8988T (cell line): ENCODE results near the gene ZFR2.

Experiments used
- DNase-seq: peaks from one replicate; pipeline ENCODE4 v3.0.0; 2011

Gene ZFR2

DNA sequence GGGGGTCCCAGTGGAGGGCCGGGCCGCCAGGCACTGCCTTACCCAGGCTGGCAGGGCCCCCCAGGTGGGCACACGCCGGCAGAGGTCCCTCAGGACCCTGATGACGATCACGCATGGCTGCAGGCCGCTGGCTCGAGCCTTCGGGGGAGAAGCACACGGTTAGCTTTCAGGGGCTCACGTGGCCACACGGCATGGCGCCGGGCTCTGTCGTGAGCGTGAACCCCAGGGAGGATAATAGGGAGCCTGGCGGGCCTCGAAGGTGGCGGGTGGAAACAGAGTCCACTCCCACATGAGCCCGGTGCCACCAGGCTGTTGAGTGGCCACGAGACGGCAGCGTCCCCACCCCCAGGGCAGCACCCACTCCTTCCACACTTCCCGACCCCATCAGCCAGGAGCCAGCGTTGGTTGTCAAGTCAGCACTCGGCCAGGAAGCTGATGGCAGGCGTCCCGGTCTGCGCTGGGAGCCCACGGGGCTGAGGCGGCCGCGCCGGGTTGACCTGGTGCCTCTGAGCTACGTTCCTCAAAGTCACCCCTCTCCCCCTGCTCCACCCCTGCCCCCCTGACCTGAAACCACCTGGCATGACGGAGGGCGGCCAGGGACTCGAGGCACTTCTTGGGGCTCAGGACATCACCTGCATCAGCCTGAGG is 58.0 kb downstream of the ZFR2 start:
- DNase-seq: no peak

DNA sequence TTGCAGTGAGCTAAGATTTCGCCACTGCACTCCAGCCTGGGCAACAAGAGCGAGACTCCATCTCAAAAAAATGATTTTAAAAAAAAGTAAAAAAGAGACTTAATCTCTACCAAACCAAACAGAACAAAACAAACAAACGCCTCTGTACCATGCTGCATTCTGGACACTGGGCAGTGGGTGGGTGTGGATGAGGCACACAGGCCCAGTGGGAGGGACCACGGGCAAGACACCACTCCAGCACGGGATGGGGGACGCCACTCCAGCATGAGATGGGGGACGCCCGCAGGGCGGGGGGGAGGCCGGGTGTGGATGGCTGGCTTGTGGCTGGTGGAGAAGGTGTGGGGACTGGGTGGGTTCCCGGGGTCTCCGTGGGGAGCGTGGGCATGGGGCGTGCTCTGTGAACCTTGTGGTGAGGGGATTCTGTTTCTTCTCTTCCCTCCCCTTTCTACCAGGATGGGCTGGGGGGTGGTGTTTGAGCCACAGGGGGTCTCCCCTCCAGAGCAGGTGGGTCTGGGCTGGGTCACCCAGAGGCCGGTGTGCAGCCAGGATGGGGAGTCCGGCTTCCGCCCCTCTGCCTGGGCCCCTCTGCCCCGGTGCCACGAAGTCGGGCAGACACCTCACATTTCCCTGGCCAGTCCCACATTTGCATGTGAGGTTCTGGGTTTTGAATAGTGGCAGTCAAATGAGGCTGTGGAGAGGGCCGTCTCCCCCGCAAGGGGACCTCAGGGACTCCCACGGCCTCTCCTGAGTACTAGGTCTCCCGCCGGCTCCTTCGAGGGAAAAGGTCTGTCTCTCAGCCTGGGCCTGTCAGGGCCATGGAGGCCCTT is 58.7 kb downstream of the ZFR2 start:
- no peak for DNase-seq

DNA sequence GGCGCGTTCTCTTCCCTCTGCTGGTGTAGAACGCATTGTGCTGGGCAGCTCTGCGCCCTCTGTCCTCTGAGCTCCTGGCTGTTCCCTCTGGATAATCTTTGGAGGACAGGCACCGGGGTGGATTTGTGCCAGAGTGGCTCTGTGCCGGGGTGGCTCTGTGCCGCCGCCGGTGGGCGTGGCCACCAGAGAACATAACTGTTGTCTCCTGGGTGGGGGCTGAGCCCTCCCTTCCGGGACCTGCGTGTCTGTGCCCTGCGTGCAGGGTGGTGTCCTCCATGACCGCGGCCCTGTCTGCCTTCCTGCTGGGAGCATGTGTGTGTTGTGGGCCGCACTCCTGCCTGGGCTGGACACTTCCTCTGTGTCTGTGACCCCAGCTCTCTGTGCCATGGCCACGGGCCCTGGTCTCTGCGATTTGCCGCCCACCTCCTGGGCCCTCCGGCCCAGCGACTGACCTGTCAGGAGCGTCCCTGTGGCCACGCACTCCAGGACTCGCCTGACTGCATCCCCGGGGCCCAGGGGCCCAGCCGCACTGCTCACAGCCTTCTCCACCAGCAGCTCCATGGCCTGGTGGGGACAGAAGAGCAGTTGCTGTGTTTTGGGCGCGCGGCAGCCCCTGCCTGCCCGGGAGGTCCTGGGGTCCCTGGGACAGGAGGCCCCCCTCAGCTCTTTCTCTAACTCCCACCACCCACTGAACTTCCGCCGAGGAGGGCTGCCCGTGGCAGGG is 60.3 kb downstream of the ZFR2 start:
- no peak for DNase-seq

DNA sequence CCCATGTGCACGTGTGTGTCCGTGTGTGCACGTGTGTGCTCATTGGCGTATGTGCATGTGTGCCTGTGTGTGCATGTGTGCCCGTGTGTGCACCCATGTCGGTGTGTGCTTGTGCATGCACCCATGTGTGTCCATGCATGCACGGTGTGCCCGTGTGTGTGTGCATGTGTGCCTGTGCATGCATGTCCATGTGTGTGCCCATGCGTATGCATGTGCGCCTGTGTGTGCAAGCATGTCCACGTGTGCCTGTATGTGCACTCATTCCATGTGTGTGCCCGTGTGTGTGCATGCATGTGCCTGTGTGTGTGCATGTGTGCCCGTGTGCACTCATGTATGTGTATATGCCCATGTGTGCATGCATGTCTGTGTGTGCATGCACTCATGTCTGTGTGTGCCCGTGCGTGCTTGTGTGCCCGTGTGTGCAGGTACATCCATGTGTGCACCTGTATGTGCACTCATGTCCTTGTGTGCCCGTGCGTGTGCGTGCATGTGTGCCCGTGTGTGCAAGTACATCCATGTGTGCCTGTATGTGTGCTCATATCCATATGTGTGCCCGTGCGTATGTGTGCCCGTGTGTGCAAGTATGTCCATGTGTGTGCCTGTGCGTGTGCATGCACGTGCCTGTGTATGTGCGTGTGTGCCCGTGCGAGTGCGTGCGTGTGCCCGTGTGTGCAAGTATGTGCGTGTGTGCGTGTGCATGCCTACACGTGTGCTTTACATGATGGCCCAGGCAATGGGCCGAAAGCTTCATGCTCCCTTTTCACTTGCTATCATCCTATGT is 61.1 kb downstream of the ZFR2 start:
- no peak for DNase-seq

DNA sequence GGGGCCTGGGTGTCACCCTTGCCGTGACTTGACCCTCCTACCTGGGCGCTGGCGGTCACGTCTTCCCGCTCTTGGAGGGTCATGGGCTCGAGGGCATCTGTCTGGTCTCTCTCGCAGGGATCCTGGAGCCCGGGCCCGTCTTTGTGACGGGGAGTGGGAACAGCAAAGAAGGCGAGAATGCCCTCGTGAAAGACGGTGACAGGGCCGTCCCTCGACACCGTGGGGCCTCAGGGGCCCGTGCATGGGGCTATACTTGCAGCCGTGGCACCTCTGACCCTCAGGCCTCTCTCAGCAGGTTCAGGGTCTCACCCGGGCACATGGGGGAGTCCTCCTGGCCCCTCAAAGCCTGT is 61.7 kb downstream of the ZFR2 start:
- DNase-seq: no peak

DNA sequence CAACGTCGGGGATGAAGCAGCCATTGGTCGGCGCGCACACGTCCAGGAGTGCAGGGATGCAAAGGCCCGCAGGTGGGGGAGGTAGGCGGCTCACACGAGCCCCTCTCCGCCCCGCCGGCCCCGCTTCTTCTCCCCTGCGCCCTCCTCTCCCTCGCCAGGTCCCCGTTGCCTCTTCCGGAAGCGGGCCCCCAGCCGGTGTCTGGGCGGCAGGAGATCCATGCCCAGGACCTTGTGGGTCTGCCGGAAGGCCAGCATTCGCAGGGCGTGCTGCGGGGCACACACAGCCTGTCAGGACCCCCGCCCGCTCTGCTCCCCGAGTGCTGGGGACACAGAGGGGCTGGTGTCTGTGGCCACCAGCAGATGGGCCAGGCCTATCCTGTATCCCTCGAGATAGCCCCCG is 63.0 kb downstream of the ZFR2 start:
- no peak for DNase-seq

- no peak for DNase-seq
Observed at GRCh38 chr19:3804429-3804828, 64.4 kb downstream of the ZFR2 start.

DNA sequence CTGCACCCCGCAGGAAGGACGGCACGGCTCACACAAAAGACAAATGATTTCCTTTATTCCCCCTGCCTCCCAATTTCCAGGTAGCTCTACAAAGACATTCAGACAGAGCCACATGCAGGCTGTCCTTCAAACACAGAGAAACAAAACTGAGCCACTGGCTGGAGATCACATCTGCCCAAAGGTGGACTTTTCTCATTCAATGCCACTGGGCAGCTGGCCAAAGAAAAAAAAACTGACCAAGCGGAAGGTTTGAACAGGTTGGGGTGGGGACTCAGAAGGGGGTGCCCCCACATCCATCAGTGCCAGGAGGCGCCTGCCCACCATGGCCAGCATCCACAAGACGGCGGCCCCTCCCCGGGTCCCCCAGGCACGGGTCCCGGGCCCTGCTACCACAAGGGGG is 64.9 kb downstream of the ZFR2 start:
- DNase-seq: no peak

GRCh38 chr19:3803114-3803888 is 65.5 kb downstream of the ZFR2 start:
- DNase-seq: no peak

GRCh38 chr19:3801412-3802096 is 67.3 kb downstream of the ZFR2 start:
- DNase-seq: no peak

DNA sequence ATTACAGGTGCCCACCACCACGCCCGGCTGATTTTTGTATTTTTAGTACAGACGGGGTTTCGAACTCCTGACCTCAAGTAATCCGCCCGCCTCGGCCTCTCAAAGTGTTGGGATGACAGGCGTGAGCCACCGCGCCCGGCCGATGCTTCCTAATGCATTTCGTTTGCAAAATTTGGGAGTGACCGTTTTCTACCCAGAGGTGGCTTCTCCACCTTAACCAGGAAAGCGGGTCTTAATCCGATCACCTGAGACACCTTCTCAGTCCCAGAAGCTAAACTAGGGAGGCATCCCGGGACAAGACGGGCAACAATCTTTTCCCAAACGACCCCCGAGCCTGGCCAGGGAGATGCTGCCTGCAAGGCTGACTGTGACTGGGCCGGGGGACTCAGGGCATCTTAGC is 67.8 kb downstream of the ZFR2 start:
- no peak for DNase-seq

- no peak for DNase-seq
Observed at GRCh38 chr19:3798137-3798536, 70.7 kb downstream of the ZFR2 start.

GRCh38 chr19:3796358-3796757 is 72.5 kb downstream of the ZFR2 start:
- DNase-seq: no peak

- no peak for DNase-seq
Observed at GRCh38 chr19:3793799-3794198, 75.0 kb downstream of the ZFR2 start.

DNA sequence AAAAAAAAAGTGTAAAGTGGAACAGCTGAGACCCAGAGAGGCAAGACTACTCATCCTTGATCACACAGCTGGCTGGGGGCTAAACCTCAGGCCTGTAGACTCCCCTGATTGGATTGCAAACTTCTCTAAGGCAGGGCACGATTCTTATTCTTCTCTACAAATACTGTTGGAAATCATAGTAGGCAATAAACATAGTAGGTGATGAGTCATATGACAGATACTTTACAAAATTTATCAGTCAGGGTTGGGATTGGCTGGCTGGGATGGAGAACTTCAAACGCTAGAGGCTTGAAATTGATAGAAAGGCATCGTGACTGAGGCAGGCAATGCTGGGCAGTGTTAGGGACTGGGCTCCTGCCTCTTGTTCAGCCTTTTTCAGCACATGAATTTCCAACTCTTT is 76.7 kb downstream of the ZFR2 start:
- DNase-seq: no peak

- no peak for DNase-seq
Observed at GRCh38 chr19:3790941-3791340, 77.9 kb downstream of the ZFR2 start.

DNA sequence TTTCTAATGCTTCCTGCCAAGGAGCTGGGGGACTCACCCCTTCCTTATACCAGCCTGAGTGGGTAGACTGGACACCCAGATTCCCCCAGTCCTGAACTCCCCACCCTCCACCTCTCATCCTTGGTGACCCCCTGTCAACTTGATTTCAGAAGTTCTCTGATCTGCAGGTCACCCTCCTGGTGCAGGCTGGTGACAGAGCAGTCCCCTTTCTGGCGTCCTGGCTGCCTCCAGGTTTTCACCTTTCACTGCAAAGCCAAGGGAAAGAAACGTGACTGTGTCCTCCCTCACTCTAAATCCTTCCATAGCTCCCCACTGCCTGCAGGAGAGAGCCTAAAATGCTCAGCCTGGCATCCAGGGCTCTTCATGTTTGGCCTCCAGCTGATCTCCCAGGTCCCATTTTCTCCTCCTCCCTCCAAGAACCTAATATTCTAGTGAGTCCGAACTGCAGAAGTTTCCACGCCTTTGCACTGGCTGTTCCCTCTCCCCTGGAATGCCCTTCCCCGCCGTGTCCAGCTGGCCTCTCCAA is 78.6 kb downstream of the ZFR2 start:
- DNase-seq: no peak

- no peak for DNase-seq
Observed at GRCh38 chr19:3788996-3789778, 79.7 kb downstream of the ZFR2 start.

GRCh38 chr19:3785938-3786824 is 82.7 kb downstream of the ZFR2 start, which contains the start of gene MATK:
Gene MATK (minus strand): TSS chr19:3786381. CDS start chr19:3785135, 1,246 bp downstream.
- DNase-seq: no peak
